ENCODE measurements around the gene CLBA1.

CLBA1 gene

DNA sequence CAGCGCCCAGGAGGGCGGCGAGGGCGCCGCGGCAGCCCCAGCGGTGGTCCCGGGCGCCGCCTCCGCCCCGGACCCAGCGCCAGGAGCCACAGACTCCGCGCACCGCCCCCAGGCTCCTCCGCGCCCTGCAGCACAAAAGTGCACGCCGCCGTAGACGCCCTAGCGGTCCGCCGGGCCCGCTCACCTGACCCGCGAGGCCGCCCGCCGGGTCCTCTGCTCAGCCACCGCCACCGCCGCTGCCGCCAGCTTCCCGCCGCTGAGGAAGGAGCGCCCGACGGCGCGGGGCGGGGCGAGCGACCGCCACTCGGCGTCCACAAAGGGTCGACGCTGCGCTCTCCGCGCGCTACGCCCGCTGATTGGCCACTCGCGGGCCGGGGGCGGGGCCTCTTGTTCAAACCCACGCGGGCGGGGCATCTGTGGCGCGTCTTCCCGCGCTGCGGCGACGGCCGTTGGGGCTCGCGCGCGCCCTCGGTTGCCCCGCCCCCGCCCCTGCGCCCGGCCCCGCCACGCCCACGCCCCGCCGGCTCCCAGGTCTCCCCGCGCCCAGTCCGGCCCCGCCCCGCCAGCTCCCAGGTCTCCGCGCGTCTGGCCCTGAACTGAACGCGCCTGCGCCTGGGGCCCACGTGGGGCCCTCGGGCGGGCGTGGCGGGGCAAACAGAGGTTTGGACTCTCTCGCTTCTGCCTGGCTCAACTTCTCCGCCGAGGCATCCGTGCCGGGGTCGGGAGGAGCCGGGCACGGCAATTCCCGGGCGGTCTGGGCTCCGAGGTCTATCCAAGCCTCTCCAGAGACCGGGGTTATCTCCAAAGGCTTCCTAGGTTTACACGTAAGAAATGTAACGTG is 35.4 kb downstream of the CLBA1 start, which contains the start of gene CDCA4:
TSS of gene CDCA4 (minus strand) at position 269 of the 841 bp plus-strand sequence. CDS start 9,154 bp downstream, outside the sequence.
- H3K27ac ChIP-seq, result peak within 1 kb of the TSS; percentile 97
- TF ChIP-seq ZFX (IDR thresholded peaks at IDR 0.05), result peak; percentile 85
- TF ChIP-seq, protein P1, sequence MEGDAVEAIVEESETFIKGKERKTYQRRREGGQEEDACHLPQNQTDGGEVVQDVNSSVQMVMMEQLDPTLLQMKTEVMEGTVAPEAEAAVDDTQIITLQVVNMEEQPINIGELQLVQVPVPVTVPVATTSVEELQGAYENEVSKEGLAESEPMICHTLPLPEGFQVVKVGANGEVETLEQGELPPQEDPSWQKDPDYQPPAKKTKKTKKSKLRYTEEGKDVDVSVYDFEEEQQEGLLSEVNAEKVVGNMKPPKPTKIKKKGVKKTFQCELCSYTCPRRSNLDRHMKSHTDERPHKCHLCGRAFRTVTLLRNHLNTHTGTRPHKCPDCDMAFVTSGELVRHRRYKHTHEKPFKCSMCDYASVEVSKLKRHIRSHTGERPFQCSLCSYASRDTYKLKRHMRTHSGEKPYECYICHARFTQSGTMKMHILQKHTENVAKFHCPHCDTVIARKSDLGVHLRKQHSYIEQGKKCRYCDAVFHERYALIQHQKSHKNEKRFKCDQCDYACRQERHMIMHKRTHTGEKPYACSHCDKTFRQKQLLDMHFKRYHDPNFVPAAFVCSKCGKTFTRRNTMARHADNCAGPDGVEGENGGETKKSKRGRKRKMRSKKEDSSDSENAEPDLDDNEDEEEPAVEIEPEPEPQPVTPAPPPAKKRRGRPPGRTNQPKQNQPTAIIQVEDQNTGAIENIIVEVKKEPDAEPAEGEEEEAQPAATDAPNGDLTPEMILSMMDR (conservative IDR thresholded peaks at IDR 0.05), result no peak

DNA sequence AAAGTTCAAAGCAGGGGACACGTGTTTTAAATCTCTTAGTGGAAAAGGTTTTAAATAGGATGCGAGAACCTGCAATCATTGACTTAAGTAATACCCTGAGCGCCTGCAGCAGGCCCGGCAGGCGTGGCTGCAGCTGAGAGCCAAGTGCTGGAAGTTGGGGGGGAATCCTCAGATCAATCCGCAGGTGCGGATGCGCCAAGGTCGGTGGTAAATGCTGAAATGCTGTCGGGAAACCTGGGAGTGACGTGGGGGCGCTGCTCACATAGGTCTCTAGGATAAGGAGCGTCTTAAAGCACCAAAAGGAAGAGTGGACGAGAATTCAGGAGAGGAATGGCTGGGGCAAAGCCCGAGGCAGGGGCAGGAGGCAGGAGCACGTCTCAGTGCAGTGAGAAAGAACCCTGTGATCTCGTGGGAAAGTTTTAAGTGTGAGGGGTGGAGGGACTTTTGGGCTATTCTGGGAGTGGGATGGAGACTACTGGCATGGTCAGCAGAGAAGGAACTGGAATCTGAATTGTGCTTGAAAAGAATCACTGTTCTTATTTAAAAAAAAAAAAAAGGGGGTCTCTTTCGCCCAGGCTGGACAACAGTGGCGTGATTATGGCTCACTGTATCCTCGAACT is 36.2 kb downstream of the CLBA1 start:
- peak overlapping the region; percentile 97 for H3K27ac ChIP-seq

GRCh38 chr14:105022276-105022670 is 36.7 kb downstream of the CLBA1 start:
- peak overlapping the region; percentile 97 for H3K27ac ChIP-seq
- TF ChIP-seq ZFX (IDR thresholded peaks at IDR 0.05), result no peak
- TF ChIP-seq, protein P1 (conservative IDR thresholded peaks at IDR 0.05), result no peak

More for the DNA sequence above, 36.2 kb downstream of the CLBA1 start:
- TF ChIP-seq, protein P1 (conservative IDR thresholded peaks at IDR 0.05), result peak; percentile 52
- TF ChIP-seq ZFX (IDR thresholded peaks at IDR 0.05), result no peak

- H3K27ac ChIP-seq, result no peak overlapping the region
- TF ChIP-seq ZFX (IDR thresholded peaks at IDR 0.05), result no peak
- TF ChIP-seq, protein P1 (conservative IDR thresholded peaks at IDR 0.05), result no peak
Measured at GRCh38 chr14:105023144-105023543, 37.6 kb downstream of the CLBA1 start.

DNA sequence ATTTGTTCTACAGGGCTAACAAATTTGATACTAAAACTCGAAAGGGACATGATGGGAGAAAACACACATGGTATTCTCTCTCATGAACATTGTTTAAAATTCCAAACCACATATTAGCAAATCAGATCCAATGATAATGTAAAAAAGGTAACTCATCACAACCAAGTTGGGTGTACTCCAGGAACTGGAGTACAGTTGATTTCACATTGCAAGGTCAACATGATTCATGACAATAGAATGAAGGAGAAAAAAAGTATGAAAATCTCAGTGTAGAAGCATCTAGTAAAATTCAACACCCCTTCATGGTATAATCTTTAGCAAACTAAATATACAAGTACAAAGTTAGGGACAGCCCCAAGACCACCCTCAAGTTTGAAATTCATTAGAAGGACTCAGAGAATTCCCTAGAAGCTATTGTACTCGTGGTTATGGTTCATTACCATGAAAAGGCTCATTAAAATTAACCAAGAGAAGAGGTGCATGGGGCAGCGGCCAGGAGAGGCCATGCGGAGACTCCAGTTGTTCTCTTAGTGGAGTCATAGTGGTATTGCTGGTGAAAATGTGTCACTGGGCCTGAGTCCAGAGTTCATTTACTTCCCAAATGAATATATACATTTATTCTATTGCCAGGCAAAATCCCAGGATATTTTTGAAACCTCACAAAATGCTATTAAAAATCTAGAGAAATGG is 38.3 kb downstream of the CLBA1 start:
- no peak overlapping the region for H3K27ac ChIP-seq
- TF ChIP-seq, protein P1 (conservative IDR thresholded peaks at IDR 0.05), result no peak
- no peak for TF ChIP-seq ZFX (IDR thresholded peaks at IDR 0.05)

DNA sequence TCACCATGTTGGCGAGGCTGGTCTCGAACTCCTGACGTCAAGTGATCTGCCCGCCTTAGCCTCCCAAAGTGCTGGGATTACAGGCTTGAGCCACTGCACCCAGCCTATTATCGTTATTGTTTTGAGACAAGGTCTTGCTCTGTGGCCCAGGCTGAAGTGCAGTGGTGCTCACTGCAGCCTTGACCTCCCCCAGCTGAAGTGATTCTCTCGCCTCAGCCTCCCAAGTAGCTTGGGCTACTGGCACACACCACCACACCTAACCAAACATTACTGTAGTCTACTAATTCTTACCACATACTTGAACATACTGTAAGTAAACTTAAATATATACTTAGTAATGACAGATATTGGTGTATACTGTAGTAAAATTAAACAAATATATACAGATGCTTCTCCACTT is 39.8 kb downstream of the CLBA1 start:
- no peak for TF ChIP-seq ZFX (IDR thresholded peaks at IDR 0.05)
- TF ChIP-seq, protein P1 (conservative IDR thresholded peaks at IDR 0.05), result no peak
- no peak overlapping the region for H3K27ac ChIP-seq

All from C4-2B (cell line).